Peyer's patch (tissue), 4 donors: ENCODE results near the gene PIK3C2G.

Experiments used
- CTCF ChIP-seq, 6 experiments: fragments of 450-650 bp in 4 of 6; fragments of 200-600 bp in 2 of 6; sonication (generic) in 1 of 6; IDR thresholded peaks; one replicate each; pipeline ENCODE4 v1.5.1; 2017 to 2019; ENCODE audit warnings: antibody characterized with exemption in 6 of 6, mild to moderate bottlenecking in 3 of 6, moderate library complexity in 1 of 6
- POLR2A ChIP-seq, 2 donors: fragments of 450-650 bp; IDR thresholded peaks; one replicate each; pipeline ENCODE4 v1.5.1; 2017; ENCODE audit warnings: antibody characterized with exemption in 2 of 2, mild to moderate bottlenecking in 2 of 2, moderate library complexity in 2 of 2

DNA sequence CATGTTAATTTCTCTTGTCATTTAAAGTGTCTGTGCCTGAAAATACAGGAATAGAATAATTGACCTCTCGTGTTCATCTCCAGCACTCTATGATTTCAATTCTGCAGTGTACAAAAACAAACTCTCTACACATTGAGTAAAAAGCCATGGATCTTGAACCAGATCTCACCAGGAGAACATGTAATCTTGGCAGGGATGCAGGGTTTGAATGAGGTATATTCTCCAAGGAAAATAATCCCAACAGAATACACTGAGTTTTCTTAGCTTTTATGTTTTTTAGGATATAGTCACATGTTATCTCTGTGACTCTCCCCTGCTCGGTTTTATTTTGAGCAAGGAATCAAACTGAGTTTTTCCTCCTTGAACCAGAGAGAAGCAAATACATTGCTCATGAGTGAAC, 224.7 kb downstream of the PIK3C2G start:
- TF ChIP-seq CTCF (IDR thresholded peaks at IDR 0.05) (no peak), POLR2A (IDR thresholded peaks at IDR 0.05) (no peak)
